HG03139 (cell line): Measurements from ENCODE around the gene LOXL4.

Source experiments
- ATAC-seq: cut with Tn5 transposase; IDR thresholded peaks from one replicate; pipeline ENCODE4 v1.9.1; 2021; ENCODE audit not compliant: unreplicated experiment

The LOXL4 gene

DNA sequence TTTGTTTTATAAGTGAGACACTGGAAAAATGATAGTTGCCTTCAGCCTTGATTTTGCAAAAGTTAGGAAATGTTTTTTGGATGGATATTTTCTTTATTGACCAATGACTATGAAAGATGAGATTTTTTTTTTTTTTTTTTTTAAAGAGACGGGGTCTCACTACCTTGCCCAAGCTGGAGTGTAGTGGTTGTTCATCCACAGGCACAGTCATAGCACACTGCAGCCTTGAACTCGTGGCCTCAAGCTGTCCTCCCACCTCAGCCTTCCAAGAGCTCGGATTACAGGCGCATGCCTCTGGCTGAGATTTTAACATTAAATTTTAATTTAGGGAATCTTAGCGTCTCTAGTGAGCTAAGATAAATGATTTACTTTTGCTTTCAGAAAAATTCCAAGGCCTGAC lies 66.2 kb downstream of the LOXL4 start:
- no peak for ATAC-seq
